PC-9 (cell line): Measurements from ENCODE around the gene SIPA1L3. TPM values are rescaled to one million over a fixed set of nuclear protein-coding genes. Genes with fewer than 3 reads are reported as not detected.

Source experiments
- BruUV-seq: library from RNA; stranded (reverse); fragments of 400-500 nt; replicated peaks from 2 replicates; lab custom pipeline; 2021; lab: Mats Ljungman, UMichigan
- CTCF ChIA-PET: fragments of 300-600 bp; sonication (Branson Sonifier 250); formaldehyde crosslinking; loops from one replicate; lab custom pipeline; 2022; ENCODE audit warnings: antibody characterized with exemption; lab: Charles Lee
- POLR2A ChIA-PET: fragments of 300-600 bp; sonication (Branson Sonifier 250); formaldehyde crosslinking; loops from one replicate; lab custom pipeline; 2022; ENCODE audit warnings: antibody characterized with exemption; ENCODE audit not compliant: unreplicated experiment; lab: Charles Lee
- DNase-seq, 2 experiments: peaks; one replicate each; pipeline versions ENCODE4 v3.0.0 to v3.0.0-alpha.2; 2015 to 2022; ENCODE audit warnings: mixed read lengths in 1 of 2
- H2AFZ ChIP-seq: fragments of 200-600 bp; sonication (generic); 2 replicates; pipeline ENCODE4 v1.8.1; 2017; ENCODE audit warnings: antibody characterized with exemption
- H3F3A ChIP-seq: fragments of 200-600 bp; sonication (generic); 2 replicates; pipeline ENCODE4 v1.8.1; 2017; ENCODE audit warnings: antibody characterized with exemption, mild to moderate bottlenecking, low read depth; ENCODE audit not compliant: insufficient read depth
- H3K27ac ChIP-seq: fragments of 200-600 bp; sonication (generic); 2 replicates; pipeline ENCODE4 v1.6.1; 2016; ENCODE audit warnings: mixed run types
- H3K27me3 ChIP-seq: fragments of 200-600 bp; sonication (generic); 2 replicates; pipeline ENCODE4 v1.6.1; 2016; ENCODE audit warnings: low read depth, mixed run types; ENCODE audit not compliant: insufficient read depth
- H3K36me3 ChIP-seq: fragments of 200-600 bp; sonication (generic); 2 replicates; pipeline ENCODE4 v1.6.1; 2016; ENCODE audit warnings: low read depth, mixed run types
- H3K4me1 ChIP-seq: fragments of 200-600 bp; sonication (generic); replicated peaks from 2 replicates; pipeline ENCODE4 v1.6.1; 2016; ENCODE audit warnings: mixed run types; ENCODE audit not compliant: insufficient read depth
- H3K4me2 ChIP-seq: fragments of 200-600 bp; sonication (generic); 2 replicates; pipeline ENCODE4 v1.6.1; 2017; ENCODE audit warnings: mixed run types
- H3K4me3 ChIP-seq: fragments of 200-600 bp; sonication (generic); 2 replicates; pipeline ENCODE4 v1.6.1; 2016; ENCODE audit warnings: mixed run types
- H3K79me2 ChIP-seq: fragments of 200-600 bp; sonication (generic); 2 replicates; pipeline ENCODE4 v1.6.1; 2017; ENCODE audit warnings: low read depth, mixed run types
- H3K9me2 ChIP-seq: fragments of 200-600 bp; sonication (generic); 2 replicates; pipeline ENCODE4 v1.8.1; 2017; ENCODE audit warnings: mild to moderate bottlenecking; ENCODE audit not compliant: insufficient read depth
- H3K9me3 ChIP-seq: fragments of 200-600 bp; sonication (generic); 2 replicates; pipeline ENCODE4 v1.8.1; 2016; ENCODE audit warnings: low read depth; ENCODE audit not compliant: insufficient read depth
- H4K20me1 ChIP-seq: fragments of 200-600 bp; sonication (generic); 2 replicates; pipeline ENCODE4 v1.8.1; 2017; ENCODE audit not compliant: insufficient read depth
- CTCF ChIP-seq: fragments of 200-600 bp; sonication (generic); conservative IDR thresholded peaks from 2 replicates; pipeline ENCODE4 v1.6.1; 2017; ENCODE audit warnings: mixed run types, antibody characterized with exemption, mild to moderate bottlenecking, moderate library complexity
- EZH2 ChIP-seq: fragments of 200-600 bp; sonication (generic); IDR thresholded peaks from 2 replicates; pipeline ENCODE4 v1.8.0; 2017; ENCODE audit warnings: antibody characterized with exemption, low read depth
- intact Hi-C: fragments of 100-400 bp; cut with micrococcal nuclease; formaldehyde crosslinking; loops from one replicate; pipeline ENCODE4 v1.10.0; 2022; ENCODE audit not compliant: unreplicated experiment
- total RNA-seq: library from RNA; stranded (reverse); gene quantifications from 2 replicates; pipeline ENCODE4 v1.2.3, GENCODE V29; 2021

SIPA1L3 gene
- total RNA-seq, 1 experiment from 2014 or later, result 55.2 TPM

GRCh38 chr19:38120471-38121025 lies 213.5 kb downstream of the SIPA1L3 start:
- Histone ChIP-seq H3F3A (no peaks in the 10 kb centered on the region), H3K4me3 (no peak overlapping the region), H3K4me1 (no peaks in the 10 kb centered on the region), H3K27me3 (no peaks in the 10 kb centered on the region), H3K9me3 (no peaks in the 10 kb centered on the region), H2AFZ (no peak overlapping the region), H3K9me2 (no peaks in the 10 kb centered on the region), H3K4me2 (no peak overlapping the region), H4K20me1 (0 out of 2 replicates have a peak, but pooled peaks cover 2% of the 10 kb centered on the region), H3K36me3 (no peaks in the 10 kb centered on the region), H3K27ac (no peak overlapping the region), H3K79me2 (no peaks in the 10 kb centered on the region)
- no TSS peak for BruUV-seq
- ChIA-PET POLR2A (no interaction called here), CTCF (no interaction called here)
- no peak for DNase-seq
- no peak for TF ChIP-seq EZH2
- TF ChIP-seq CTCF, result no peak
- intact Hi-C loops, result no loop called here

- POLR2A ChIA-PET, result no interaction called here
- intact Hi-C loops, result no loop called here
- H2AFZ ChIP-seq, result no peak overlapping the region
- DNase-seq, result no peak
- no peaks in the 10 kb centered on the region for H3K4me1 ChIP-seq
- no peaks in the 10 kb centered on the region for H3K36me3 ChIP-seq
- H3F3A ChIP-seq, result no peaks in the 10 kb centered on the region
- H3K4me3 ChIP-seq, result no peak overlapping the region
- H3K27me3 ChIP-seq, result no peaks in the 10 kb centered on the region
- no peaks in the 10 kb centered on the region for H3K9me2 ChIP-seq
- H3K9me3 ChIP-seq, result no peaks in the 10 kb centered on the region
- H3K79me2 ChIP-seq, result no peaks in the 10 kb centered on the region
- H4K20me1 ChIP-seq, result 0 out of 2 replicates have a peak, but pooled peaks cover 2% of the 10 kb centered on the region
- CTCF ChIA-PET, result no interaction called here
- H3K27ac ChIP-seq, result no peak overlapping the region
- H3K4me2 ChIP-seq, result no peak overlapping the region
- TF ChIP-seq CTCF, result no peak
- no peak for TF ChIP-seq EZH2
- no TSS peak for BruUV-seq
These were observed 215.5 kb downstream of the SIPA1L3 start for GRCh38 chr19:38122402-38123093.

GRCh38 chr19:38125238-38125637 lies 218.2 kb downstream of the SIPA1L3 start:
- H4K20me1 ChIP-seq, result 0 out of 2 replicates have a peak, but pooled peaks cover 2% of the 10 kb centered on the region
- no peak for DNase-seq
- H3K4me2 ChIP-seq, result no peak overlapping the region
- no peaks in the 10 kb centered on the region for H3K9me2 ChIP-seq
- H3K4me3 ChIP-seq, result no peak overlapping the region
- intact Hi-C loops, result no loop called here
- no peak overlapping the region for H2AFZ ChIP-seq
- TF ChIP-seq EZH2 (no peak), CTCF (no peak)
- no peaks in the 10 kb centered on the region for H3F3A ChIP-seq
- H3K9me3 ChIP-seq, result no peaks in the 10 kb centered on the region
- H3K4me1 ChIP-seq, result no peaks in the 10 kb centered on the region
- no TSS peak for BruUV-seq
- ChIA-PET POLR2A (no interaction called here), CTCF (no interaction called here)
- no peaks in the 10 kb centered on the region for H3K79me2 ChIP-seq
- H3K36me3 ChIP-seq, result no peaks in the 10 kb centered on the region
- no peak overlapping the region for H3K27ac ChIP-seq
- H3K27me3 ChIP-seq, result no peaks in the 10 kb centered on the region
